SH-SY5Y (cell line): Measurements from ENCODE around the gene MAGEF1.

ENCODE experiments used
- GATA2 ChIP-seq: IDR thresholded peaks from 2 replicates; pipeline ENCODE4 v1.6.1; 2011; ENCODE audit warnings: mild to moderate bottlenecking, low read depth, low read length
- GATA3 ChIP-seq: IDR thresholded peaks from 2 replicates; pipeline ENCODE4 v1.6.1; 2011; ENCODE audit warnings: low read depth, mild to moderate bottlenecking, low read length, moderate library complexity

DNA sequence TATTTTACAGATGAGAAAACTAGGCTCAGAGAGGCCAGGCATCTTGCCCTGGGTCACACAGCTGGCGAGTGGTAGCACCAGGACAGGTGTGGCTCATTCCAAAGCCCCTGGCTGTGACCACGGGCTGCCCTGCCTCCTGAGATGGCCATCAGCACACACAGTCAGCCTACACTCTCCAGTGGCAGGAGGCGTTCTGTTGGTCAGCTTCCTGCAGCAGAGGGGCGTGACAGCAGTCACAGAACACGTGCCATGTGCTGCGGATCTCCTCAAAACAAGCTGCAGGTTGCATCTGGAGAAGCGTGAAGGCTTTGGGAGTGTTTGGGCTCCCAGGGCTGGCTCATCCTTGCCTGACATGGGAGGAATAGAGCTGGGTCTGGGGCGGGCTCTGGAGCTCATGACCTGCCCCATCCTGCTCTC lies 43.5 kb upstream of the MAGEF1 start:
- no peak for TF ChIP-seq GATA3
- TF ChIP-seq GATA2: no peak
